K562 (cell line): ENCODE results near the gene HIGD1C. TPM values are rescaled to one million over a fixed set of nuclear protein-coding genes. Genes with fewer than 3 reads are reported as not detected.

ENCODE experiments used
- ATF7 ChIP-seq: fragments of 450-650 bp; IDR thresholded peaks from 2 replicates; pipeline ENCODE4 v1.7.1; 2014; ENCODE audit warnings: mild to moderate bottlenecking, moderate library complexity
- BRD9 ChIP-seq: fragments of 450-650 bp; IDR thresholded peaks from 2 replicates; pipeline ENCODE4 v1.6.1; 2018; ENCODE audit warnings: low read depth; ENCODE audit not compliant: partially characterized antibody
- BRF2 ChIP-seq: IDR thresholded peaks from 3 replicates; pipeline ENCODE4 v1.6.1; 2011; ENCODE audit warnings: borderline replicate concordance, mild to moderate bottlenecking; ENCODE audit not compliant: insufficient read length, insufficient read depth
- EHMT2 ChIP-seq: fragments of 450-650 bp; IDR thresholded peaks from 2 replicates; pipeline ENCODE4 v1.6.1; 2018; ENCODE audit warnings: antibody characterized with exemption
- HDAC6 ChIP-seq: IDR thresholded peaks from 2 replicates; pipeline ENCODE4 v1.6.1; 2012; ENCODE audit warnings: low read depth, mild to moderate bottlenecking, control low read depth, inconsistent platforms, low read length, moderate library complexity
- HEY1 ChIP-seq: fragments of 250-450 bp; sonication (Bioruptor Pico); IDR thresholded peaks from 2 replicates; pipeline ENCODE4 v1.5.0; 2020; ENCODE audit warnings: mild to moderate bottlenecking, moderate library complexity, borderline replicate concordance
- HMBOX1 ChIP-seq: sonication (generic); IDR thresholded peaks from 2 replicates; pipeline ENCODE4 v1.6.1; 2016
- MTA3 ChIP-seq: fragments of 450-650 bp; formaldehyde crosslinking; IDR thresholded peaks from 2 replicates; pipeline ENCODE4 v1.6.1; 2017; ENCODE audit warnings: mild to moderate bottlenecking, borderline replicate concordance
- NR2F6 ChIP-seq: fragments of 450-650 bp; formaldehyde crosslinking; IDR thresholded peaks from 2 replicates; pipeline ENCODE4 v1.4.0; 2020; ENCODE audit warnings: mild to moderate bottlenecking
- POLR2B ChIP-seq: fragments of 450-650 bp; IDR thresholded peaks from 2 replicates; pipeline ENCODE4 v1.6.1; 2018; ENCODE audit warnings: low read depth; ENCODE audit not compliant: partially characterized antibody
- SMC3 ChIP-seq: conservative IDR thresholded peaks from 2 replicates; pipeline ENCODE4 v1.6.1; 2011; ENCODE audit warnings: low read depth, low read length, improper control_type of control experiment; ENCODE audit not compliant: insufficient read depth
- ZKSCAN3 ChIP-seq: fragments of 250-450 bp; sonication (Bioruptor Pico); IDR thresholded peaks from 2 replicates; pipeline ENCODE4 v1.4.0; 2020
- ZNF175 ChIP-seq: fragments of 200-800 bp; sonication (Bioruptor generic); IDR thresholded peaks from 2 replicates; pipeline ENCODE4 v1.6.1; 2016; ENCODE audit warnings: low read depth, mild to moderate bottlenecking, missing genetic modification characterization, missing compliant biosample characterization
- ZNF232 ChIP-seq: sonication (generic); formaldehyde crosslinking; IDR thresholded peaks from 2 replicates; pipeline ENCODE4 v1.8.0; 2022; ENCODE audit warnings: mild to moderate bottlenecking, missing genetic modification reagents
- ZNF280B ChIP-seq: fragments of 250-450 bp; sonication (Bioruptor Pico); IDR thresholded peaks from 2 replicates; pipeline ENCODE4 v1.5.1; 2021; ENCODE audit warnings: mild to moderate bottlenecking
- ZNF668 ChIP-seq: fragments of 250-450 bp; sonication (Bioruptor Pico); IDR thresholded peaks from 2 replicates; pipeline ENCODE4 v1.8.0; 2022; ENCODE audit warnings: mild to moderate bottlenecking, inconsistent platforms
- ZNF717 ChIP-seq: fragments of 250-450 bp; sonication (Bioruptor Pico); IDR thresholded peaks from 2 replicates; pipeline ENCODE4 v1.5.0; 2021
- ZSCAN29 ChIP-seq: fragments of 450-650 bp; IDR thresholded peaks from 2 replicates; pipeline ENCODE4 v1.6.1; 2017
- polyA plus RNA-seq, 8 experiments: library from polyadenylated mRNA; depleted of rRNA in 4 of 8; stranded (reverse) in 5 of 8; unstranded in 3 of 8; fragments of >200 nt; fragmentation: Nextera tagmentation in 2 of 8; fragmentation: Illumina TruSeq in 1 of 8; extraction: Ambion mirVana in 2 of 8; extraction: Trizol in 1 of 8; gene quantifications; 2 replicates each; pipeline versions ENCODE4 v1.2.1 to v1.2.3, GENCODE V29; 2011 to 2014; ENCODE audit warnings: inconsistent platforms in 1 of 8, missing spikeins in 1 of 8
- total RNA-seq, 7 experiments: library from RNA; depleted of rRNA in 6 of 7; stranded (reverse); fragments of >200 nt in 6 of 7; fragmentation: Illumina TruSeq in 2 of 7; extraction: Trizol in 2 of 7; gene quantifications; 2 replicates each; pipeline versions ENCODE4 v1.2.1 to v1.2.3, GENCODE V29; 2011 to 2021; ENCODE audit warnings: low replicate concordance in 1 of 7
- TF ChIP-seq, protein P1 (sequence below): sonication (generic); formaldehyde crosslinking; IDR thresholded peaks from 2 replicates; pipeline ENCODE4 v1.9.0; 2022; ENCODE audit warnings: mild to moderate bottlenecking, missing genetic modification reagents
- TF ChIP-seq, protein P2 (sequence below): sonication (generic); formaldehyde crosslinking; IDR thresholded peaks from 2 replicates; pipeline ENCODE4 v1.9.0; 2022; ENCODE audit warnings: mild to moderate bottlenecking, missing genetic modification reagents
- TF ChIP-seq, protein P3 (sequence below): IDR thresholded peaks from 2 replicates; pipeline ENCODE4 v1.6.1; 2011; ENCODE audit not compliant: insufficient read length; ENCODE audit errors: extremely low read depth
- TF ChIP-seq, protein P4 (sequence below): fragments of 200-800 bp; sonication (Bioruptor generic); IDR thresholded peaks from 2 replicates; pipeline ENCODE4 v1.6.1; 2017; ENCODE audit warnings: missing genetic modification characterization, missing compliant biosample characterization

Gene HIGD1C
- total and polyA plus RNA-seq, 9 of the 15 experiments (the other 6 are each of a cell fraction or from before 2014, with no cell fraction given): not detected

DNA sequence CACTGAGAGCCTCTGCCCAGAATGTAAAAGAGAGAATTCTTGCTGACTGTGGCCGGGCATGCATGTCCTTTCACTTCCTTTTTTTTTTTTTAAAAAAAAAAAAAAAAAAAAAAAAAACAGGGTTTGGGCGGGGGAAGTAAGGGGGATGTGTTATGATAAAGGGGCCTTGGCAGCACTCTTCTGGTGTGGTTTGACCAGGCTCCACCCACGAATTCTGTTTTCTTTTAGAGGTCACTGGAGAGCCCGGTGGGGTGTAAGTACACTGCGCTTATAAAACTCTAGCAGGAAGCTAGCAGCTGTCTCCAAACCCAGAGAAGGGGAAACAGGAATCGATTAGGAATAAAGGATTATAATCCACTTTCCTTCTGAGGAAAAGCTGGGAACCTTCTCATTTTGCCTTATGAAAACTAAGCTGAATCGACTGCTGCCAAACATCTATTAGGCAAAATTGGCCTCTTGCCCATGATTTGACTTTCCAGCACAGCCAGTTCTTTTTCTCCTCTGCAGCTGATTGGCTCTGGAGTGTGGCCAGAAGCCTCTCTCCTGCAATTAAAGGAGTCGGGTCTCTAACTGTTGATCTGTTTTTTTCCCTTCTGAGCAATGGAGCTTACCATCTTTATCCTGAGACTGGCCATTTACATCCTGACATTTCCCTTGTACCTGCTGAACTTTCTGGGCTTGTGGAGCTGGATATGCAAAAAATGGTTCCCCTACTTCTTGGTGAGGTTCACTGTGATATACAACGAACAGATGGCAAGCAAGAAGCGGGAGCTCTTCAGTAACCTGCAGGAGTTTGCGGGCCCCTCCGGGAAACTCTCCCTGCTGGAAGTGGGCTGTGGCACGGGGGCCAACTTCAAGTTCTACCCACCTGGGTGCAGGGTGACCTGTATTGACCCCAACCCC lies 27.7 kb upstream of the HIGD1C start (continued):
- no peak for TF ChIP-seq ZNF280B (CRISPR knock-in tag)
- no peak for TF ChIP-seq SMC3
- no peak for TF ChIP-seq ZNF717 (CRISPR knock-in tag)
- TF ChIP-seq BRD9: no peak
- TF ChIP-seq BRF2: no peak
- no peak for TF ChIP-seq NR2F6 (CRISPR knock-in tag)
- TF ChIP-seq HMBOX1: no peak
- no peak for TF ChIP-seq ZSCAN29
- TF ChIP-seq, protein P1, sequence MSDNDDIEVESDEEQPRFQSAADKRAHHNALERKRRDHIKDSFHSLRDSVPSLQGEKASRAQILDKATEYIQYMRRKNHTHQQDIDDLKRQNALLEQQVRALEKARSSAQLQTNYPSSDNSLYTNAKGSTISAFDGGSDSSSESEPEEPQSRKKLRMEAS (CRISPR knock-in tag): no peak
- TF ChIP-seq MTA3: no peak; the same call in 1 of the 2 replicates
- TF ChIP-seq, protein P2, sequence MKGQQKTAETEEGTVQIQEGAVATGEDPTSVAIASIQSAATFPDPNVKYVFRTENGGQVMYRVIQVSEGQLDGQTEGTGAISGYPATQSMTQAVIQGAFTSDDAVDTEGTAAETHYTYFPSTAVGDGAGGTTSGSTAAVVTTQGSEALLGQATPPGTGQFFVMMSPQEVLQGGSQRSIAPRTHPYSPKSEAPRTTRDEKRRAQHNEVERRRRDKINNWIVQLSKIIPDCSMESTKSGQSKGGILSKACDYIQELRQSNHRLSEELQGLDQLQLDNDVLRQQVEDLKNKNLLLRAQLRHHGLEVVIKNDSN (CRISPR knock-in tag): no peak
- TF ChIP-seq HDAC6: no peak
- TF ChIP-seq ZNF175 (CRISPR knock-in tag): no peak
- TF ChIP-seq, protein P3, sequence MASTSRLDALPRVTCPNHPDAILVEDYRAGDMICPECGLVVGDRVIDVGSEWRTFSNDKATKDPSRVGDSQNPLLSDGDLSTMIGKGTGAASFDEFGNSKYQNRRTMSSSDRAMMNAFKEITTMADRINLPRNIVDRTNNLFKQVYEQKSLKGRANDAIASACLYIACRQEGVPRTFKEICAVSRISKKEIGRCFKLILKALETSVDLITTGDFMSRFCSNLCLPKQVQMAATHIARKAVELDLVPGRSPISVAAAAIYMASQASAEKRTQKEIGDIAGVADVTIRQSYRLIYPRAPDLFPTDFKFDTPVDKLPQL: no peak
- TF ChIP-seq POLR2B: peak; percentile 39
- TF ChIP-seq ZNF668 (CRISPR knock-in tag): no peak
- TF ChIP-seq, protein P4, sequence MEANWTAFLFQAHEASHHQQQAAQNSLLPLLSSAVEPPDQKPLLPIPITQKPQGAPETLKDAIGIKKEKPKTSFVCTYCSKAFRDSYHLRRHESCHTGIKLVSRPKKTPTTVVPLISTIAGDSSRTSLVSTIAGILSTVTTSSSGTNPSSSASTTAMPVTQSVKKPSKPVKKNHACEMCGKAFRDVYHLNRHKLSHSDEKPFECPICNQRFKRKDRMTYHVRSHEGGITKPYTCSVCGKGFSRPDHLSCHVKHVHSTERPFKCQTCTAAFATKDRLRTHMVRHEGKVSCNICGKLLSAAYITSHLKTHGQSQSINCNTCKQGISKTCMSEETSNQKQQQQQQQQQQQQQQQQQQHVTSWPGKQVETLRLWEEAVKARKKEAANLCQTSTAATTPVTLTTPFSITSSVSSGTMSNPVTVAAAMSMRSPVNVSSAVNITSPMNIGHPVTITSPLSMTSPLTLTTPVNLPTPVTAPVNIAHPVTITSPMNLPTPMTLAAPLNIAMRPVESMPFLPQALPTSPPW (CRISPR knock-in tag): peak; percentile 96
- no peak for TF ChIP-seq EHMT2
- TF ChIP-seq HEY1 (CRISPR knock-in tag): no peak
- TF ChIP-seq ATF7: no peak
- TF ChIP-seq ZKSCAN3 (CRISPR knock-in tag): no peak
- no peak for TF ChIP-seq ZNF232 (CRISPR knock-in tag)
